Coronary artery (tissue), 2 donors: ENCODE data around the gene MXRA7.

Experiments
- DNase-seq: peaks from one replicate; pipeline ENCODE4 v3.0.0-alpha.2; 2017; ENCODE audit warnings: low spot score
- H3K27ac ChIP-seq, 2 donors: fragments of 200-600 bp; sonication (generic); one replicate each; pipeline ENCODE4 v1.5.1; 2016 to 2019
- H3K4me3 ChIP-seq: fragments of 200-600 bp; sonication (generic); 2 replicates; pipeline ENCODE4 v1.5.1; 2016; ENCODE audit warnings: mild to moderate bottlenecking, moderate library complexity
- TF ChIP-seq, protein P1 (sequence below): fragments of 200-600 bp; sonication (generic); IDR thresholded peaks from one replicate; pipeline ENCODE4 v1.5.1; 2019; ENCODE audit warnings: antibody characterized with exemption

The MXRA7 gene

DNA sequence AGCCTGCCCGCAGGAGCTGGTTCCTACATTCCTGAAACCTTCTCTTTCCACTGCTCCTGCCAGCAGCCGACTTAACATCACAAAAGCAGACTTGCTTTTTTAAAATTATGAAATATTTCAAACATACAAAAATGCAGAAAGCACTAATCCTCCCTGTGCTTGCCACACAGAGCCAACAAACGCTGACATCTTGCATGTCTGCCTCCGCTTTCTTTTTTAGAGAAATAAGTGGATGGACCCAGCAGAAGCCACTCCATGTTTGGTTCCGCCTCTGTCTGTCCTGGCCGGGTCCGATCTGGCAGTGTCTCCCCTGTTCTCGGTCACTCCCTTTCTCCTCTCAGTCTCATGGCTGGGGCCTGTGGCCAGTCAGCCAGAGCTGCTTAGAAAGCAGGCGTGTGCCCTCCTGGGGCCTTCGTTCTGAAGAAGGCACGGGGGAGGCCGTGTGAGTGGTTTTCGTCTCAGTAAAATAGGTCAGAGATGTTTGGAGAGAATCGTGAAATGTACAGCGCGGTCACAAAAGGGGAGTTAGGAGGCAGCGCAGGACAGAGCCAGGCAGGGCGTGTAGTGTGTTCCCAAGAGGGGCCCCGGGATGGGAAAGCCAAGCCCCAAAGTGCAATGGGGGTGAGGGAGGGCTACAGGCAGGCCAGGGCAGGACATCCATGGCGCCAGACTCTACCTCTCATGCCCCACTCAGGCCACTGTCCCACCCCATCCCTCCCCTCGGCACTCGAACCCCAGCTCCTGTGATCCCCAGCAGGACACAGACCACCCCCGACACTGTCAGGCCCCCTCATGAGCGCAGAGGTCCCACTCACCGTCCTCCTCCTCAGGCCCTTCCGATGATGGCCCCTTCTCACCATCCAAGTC, 23.2 kb downstream of the MXRA7 start:
- TF ChIP-seq, protein P1, sequence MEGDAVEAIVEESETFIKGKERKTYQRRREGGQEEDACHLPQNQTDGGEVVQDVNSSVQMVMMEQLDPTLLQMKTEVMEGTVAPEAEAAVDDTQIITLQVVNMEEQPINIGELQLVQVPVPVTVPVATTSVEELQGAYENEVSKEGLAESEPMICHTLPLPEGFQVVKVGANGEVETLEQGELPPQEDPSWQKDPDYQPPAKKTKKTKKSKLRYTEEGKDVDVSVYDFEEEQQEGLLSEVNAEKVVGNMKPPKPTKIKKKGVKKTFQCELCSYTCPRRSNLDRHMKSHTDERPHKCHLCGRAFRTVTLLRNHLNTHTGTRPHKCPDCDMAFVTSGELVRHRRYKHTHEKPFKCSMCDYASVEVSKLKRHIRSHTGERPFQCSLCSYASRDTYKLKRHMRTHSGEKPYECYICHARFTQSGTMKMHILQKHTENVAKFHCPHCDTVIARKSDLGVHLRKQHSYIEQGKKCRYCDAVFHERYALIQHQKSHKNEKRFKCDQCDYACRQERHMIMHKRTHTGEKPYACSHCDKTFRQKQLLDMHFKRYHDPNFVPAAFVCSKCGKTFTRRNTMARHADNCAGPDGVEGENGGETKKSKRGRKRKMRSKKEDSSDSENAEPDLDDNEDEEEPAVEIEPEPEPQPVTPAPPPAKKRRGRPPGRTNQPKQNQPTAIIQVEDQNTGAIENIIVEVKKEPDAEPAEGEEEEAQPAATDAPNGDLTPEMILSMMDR = no peak
- no peak for DNase-seq
- peak overlapping the region; percentile 52 for H3K4me3 ChIP-seq
- peak overlapping the region; percentile 95 to 98 for H3K27ac ChIP-seq

DNA sequence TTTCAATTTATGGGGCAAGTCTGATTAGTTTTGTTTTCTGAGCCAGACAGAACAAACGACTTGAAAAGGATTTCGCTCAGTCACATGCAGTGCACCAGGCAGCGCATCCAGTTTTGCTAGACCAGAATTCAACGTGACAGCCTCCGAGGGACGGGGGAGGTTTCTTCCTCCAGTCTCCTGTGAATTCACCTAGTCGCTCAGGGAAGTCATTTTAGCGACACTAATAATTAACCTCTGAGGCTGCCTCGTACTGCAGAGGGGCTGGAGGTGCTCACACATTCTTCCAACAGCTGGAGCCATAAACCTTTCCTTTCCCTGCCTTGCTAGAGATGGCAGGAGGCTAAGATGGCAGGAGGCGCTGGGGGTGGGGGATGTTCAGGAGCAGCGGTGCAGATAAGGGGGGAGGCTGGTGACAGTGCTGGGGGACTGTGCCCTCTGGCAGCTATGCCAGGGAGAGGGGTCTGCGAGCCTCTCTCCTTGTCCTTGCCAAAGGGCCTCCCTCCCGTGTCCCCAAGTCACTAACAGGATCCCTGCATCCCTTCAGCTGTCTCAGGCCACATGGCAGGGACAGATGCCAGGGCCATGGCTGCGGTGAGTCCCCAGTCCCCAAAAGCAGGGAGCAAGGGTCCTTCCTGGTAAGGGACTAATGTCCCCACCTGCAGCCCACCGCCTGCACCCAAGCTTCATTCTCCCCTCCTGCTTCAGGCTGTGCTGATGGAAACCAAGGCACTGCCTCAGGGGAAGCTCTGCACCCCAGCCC, 24.0 kb downstream of the MXRA7 start:
- peak overlapping the region; percentile 95 to 98 for H3K27ac ChIP-seq
- TF ChIP-seq, protein P1 = no peak
- no peak for DNase-seq
- peak overlapping the region; percentile 52 for H3K4me3 ChIP-seq

GRCh38 chr17:76685846-76686245, 24.9 kb downstream of the MXRA7 start:
- TF ChIP-seq, protein P1 = no peak
- H3K4me3 ChIP-seq = no peak overlapping the region
- no peak for DNase-seq
- peak overlapping the region in 1 of 2 donors; percentile 98 for H3K27ac ChIP-seq

GRCh38 chr17:76685366-76685765, 25.4 kb downstream of the MXRA7 start:
- Histone ChIP-seq H3K27ac (peak overlapping the region in 1 of 2 donors; percentile 98), H3K4me3 (no peak overlapping the region)
- DNase-seq = no peak
- TF ChIP-seq, protein P1 = no peak

GRCh38 chr17:76684756-76685155, 26.0 kb downstream of the MXRA7 start:
- TF ChIP-seq, protein P1 = no peak
- no peak for DNase-seq
- Histone ChIP-seq H3K4me3 (no peak overlapping the region), H3K27ac (peak overlapping the region in 1 of 2 donors; percentile 98)

DNA sequence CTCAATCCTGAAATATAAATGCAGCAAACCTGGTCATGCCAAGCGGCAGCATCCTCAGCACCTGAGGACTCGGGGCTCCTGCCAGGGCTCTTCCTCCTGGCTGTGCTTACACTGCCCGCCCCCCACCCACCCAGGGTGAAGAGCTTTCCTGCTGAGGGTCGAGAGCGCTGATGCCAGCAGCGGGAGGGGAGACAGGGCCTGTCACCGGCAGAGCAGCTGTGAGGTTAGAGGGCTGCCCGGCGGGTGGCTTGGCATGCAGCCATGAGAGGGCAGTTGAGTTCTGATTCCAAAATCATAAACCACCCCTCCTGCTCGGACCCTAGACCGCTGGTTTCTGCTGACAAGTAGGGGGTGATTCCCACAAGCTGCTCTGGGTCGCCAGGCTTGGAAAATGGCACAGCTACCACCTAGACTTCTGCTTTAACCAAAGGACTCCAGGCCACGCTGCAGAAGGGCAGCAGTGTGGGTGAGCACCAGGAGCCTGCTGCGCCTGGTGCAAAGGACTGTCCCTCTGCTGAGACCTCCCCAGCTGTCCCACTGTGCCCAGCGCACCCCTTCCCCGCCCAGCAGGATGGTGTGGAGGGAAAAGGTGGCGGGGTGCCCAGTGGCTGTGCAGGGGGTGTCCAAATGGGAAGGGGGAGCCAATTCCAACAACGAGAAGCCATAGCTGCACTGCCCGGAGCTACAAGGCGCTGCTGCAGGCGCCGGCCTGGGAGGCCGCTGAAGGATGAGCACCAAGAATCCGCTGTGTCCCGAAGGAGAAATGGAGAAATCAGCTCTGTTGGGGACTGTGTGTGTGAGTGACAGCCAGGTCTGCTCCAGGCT, 26.6 kb downstream of the MXRA7 start:
- Histone ChIP-seq H3K27ac (peak overlapping the region in 1 of 2 donors; percentile 98), H3K4me3 (no peak overlapping the region)
- no peak for DNase-seq
- TF ChIP-seq, protein P1 = no peak
